Cerebellar nuclear complex (tissue), 1 donor: ENCODE data around the gene UGT1A7.
"Not testable (repeated sequence)": the region's sequence is repeated elsewhere in the genome, so short reads cannot be mapped to it uniquely, and the experiment has no call there.

Experiments used
- DNase-seq, 2 experiments: peaks; one replicate each; lab custom pipeline; 2025; lab: John Stamatoyannopoulos, UW

UGT1A7 gene

GRCh38 chr2:233680361-233681045, 1.2 kb upstream of the UGT1A7 start:
- no peak for DNase-seq

DNA sequence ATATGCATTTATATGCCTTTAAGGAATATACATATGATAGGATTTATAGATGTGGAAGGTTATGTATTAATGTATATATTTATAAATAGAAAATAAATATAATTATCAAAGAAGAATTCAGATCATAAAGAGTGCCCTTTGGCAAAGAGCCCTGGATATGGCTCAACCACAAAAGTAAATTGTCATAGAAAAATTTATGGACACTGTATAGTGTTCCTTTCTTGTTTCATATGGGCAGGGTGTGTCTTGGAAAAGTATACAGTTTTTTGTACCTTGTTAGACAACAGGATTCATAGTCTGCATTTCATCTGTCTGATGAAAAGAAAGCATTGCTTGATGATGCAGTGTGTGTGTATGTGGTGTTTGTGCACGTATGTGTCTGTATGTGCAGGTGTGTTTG, 2.9 kb downstream of the UGT1A7 start:
- no peak for DNase-seq

GRCh38 chr2:233686928-233687327, 5.2 kb downstream of the UGT1A7 start:
- DNase-seq, result no peak

DNA sequence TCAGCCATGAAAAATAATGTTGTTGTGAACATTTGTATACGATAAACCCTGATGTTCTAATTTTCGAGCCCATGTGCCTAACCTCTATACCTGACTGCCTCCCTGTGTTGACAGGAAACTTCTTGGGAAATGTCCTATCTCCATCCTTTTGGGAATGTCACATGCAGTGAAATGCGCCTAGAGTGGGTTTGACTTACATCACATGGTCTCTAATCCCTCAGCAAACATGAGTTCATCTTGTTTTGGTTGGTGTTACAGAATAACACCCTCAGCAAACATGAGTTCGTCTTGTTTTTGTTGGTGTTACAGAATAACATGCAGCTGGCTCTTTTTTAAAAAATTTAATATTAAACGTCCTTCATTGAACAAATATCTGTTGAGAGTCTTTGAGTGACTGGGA, 6.6 kb downstream of the UGT1A7 start:
- DNase-seq, result no peak

DNA sequence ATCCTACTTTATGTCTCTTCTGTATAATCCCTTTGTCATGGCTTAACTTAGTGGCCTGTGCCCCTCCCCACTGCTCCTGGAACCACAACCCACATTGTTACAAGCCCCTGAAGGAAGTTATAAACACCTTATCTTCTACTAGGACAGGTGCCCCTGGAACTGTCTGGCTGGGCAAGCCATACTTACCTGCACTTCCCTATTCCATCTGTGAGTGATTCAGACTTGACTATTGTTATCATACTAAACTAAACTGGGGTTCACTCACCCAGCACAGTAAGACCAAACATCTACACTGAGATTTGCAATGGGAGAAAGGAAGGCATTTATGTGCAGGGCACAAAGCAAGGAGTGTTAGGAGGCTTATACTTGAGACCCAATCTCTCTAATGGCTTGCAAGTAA, 7.3 kb downstream of the UGT1A7 start:
- DNase-seq, result no peak

GRCh38 chr2:233689501-233689900, 7.8 kb downstream of the UGT1A7 start:
- DNase-seq, result no peak

DNA sequence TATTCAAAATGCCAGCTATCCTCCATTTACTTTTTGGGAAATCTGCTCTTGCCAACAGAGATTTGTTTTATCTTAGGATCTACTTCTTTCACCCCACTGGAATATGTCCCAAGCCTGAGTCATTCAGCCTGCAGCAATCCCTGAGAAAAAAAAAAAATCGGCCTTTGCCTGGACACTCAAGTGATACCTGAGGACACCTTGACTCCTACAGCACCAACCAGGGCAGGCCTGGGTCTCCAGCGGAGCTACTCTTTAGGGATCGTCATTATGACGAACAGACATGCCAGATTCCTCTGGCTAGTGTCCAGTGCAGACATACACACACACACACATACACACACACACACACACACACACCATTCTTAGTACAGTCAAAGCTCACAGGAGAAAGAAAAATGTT, 8.7 kb downstream of the UGT1A7 start:
- no peak for DNase-seq

- no peak for DNase-seq
These were observed 10.0 kb downstream of the UGT1A7 start for GRCh38 chr2:233691443-233692433.

DNA sequence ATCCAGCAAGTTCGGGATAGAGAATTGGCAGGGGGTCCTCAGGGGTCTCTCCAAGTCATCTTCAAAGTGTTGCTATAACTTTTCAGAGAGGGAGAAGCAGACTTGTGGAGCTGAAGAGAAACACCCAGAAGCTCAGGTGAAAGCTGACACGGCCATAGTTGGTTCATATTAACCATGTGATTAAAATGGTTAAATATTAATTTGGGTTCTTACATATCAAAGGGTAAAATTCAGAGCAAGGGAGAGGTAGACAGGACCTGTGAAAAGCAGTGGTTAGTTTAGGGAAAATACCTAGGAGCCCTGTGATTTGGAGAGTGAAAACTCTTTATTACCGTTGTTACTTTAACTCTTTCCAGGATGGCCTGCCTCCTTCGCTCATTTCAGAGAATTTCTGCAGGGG, 10.9 kb downstream of the UGT1A7 start, which contains the start of gene UGT1A6:
TSS of gene UGT1A6 (plus strand) at position 243 of the 400 bp plus-strand sequence. CDS start at position 358, 115 bp downstream.
- no peak for DNase-seq

DNA sequence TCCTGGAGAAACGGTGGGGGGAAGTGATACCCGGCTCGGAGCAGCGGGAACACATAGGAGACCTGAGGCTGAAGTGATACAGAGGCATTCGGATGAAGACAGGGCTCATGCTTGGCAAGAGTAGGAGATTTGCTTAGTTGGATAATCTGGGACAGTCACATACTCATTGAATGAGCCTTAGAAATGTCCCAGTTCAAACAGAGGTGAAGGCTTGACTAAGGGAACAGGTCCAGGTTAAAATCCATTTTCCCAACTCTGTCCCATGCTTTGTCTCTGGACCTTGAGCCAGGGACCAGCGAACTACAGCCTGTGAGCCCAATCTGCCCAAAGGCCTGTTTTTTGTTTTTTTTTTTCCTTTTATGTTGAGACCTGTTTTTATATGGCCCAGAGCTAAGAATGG, 12.3 kb downstream of the UGT1A7 start:
- DNase-seq, result no peak

- no peak for DNase-seq
These were observed 17.0 kb downstream of the UGT1A7 start for GRCh38 chr2:233698740-233699139.

- no peak for DNase-seq
These were observed 17.8 kb downstream of the UGT1A7 start for GRCh38 chr2:233699424-233700027.

- no peak for DNase-seq
These were observed 18.4 kb downstream of the UGT1A7 start for GRCh38 chr2:233700028-233700635.

GRCh38 chr2:233700842-233701241, 19.1 kb downstream of the UGT1A7 start:
- not testable (repeated sequence) for DNase-seq

- no peak for DNase-seq
These were observed 20.5 kb downstream of the UGT1A7 start for GRCh38 chr2:233702238-233702637.

- DNase-seq, result no peak
These were observed 24.3 kb downstream of the UGT1A7 start for GRCh38 chr2:233705911-233706506.

- DNase-seq, result no peak
These were observed 25.0 kb downstream of the UGT1A7 start for GRCh38 chr2:233706720-233707119.

DNA sequence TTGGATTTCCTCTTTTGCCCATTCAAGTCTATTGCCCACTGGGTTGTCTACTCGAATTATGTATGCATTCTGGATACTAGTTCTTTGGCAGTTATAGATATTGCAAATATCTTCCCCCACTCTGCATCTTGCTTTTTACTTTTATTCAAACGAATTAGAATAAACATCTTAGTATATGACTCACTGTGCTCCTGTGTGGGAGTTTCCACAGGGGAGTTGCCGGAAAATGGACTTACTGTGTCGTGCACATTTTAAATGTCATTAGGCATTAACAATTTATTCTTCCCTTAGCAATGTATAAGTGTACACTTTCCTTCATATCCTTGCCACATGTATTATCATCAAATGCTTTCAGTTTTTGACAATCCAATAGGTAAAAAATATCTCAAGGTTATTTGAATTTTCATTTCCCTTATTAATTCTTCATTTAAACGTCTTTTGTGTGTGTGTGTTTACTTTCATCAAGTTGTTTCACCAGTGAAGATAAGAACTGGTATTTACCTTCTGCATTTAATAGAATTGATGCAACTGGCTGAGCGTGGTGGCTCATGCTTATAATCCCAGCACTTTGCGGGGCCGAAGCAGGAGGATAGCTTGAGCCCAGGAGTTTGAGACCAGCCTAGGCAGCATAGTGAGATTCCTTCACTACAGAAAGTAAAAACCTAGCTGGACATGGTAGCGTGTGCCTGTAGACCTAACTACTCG, 26.4 kb downstream of the UGT1A7 start:
- DNase-seq, result no peak

DNA sequence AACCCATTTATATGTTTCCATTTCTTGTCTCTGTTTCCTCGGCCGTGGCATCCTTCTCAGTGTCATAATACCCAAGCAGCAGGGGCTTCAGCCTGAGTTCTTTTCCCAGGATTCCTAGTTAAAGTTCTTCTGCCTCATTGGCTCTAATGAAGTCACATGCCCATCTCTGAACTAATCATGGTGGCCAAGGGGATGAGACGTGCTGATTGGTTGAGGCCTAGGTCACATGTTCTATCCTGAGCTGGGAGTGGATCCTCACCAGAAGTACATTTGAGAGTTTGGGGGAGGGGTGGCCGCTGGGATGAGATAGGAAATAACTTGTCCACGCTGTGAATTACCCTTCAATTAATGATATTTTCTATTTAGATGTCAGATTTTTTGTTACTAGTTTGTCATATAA, 27.2 kb downstream of the UGT1A7 start:
- DNase-seq, result no peak

- DNase-seq, result peak in 1 of 2 experiments; percentile 2
These were observed 29.8 kb downstream of the UGT1A7 start for GRCh38 chr2:233711312-233712008.
